B cell (primary cell): Measurements from ENCODE around the gene PLCG1. TPM values are rescaled to one million over a fixed set of nuclear protein-coding genes. Genes with fewer than 3 reads are reported as not detected.
"Not testable (repeated sequence)": the region's sequence is repeated elsewhere in the genome, so short reads cannot be mapped to it uniquely, and the experiment has no call there.

Experiments
- ATAC-seq: fragments of 200-7000 bp; cut with Tn5 transposase; one replicate; pipeline ENCODE4 v1.10.0; 2021; ENCODE audit warnings: low read depth, mild to moderate bottlenecking, moderate number of reproducible peaks, moderate library complexity
- CTCF ChIA-PET: fragments of 350-600 bp; sonication (Branson Sonifier 250); formaldehyde crosslinking; loops from one replicate; lab custom pipeline; 2021; ENCODE audit warnings: antibody characterized with exemption, inconsistent platforms; lab: Charles Lee
- POLR2A ChIA-PET: fragments of 350-600 bp; sonication (Branson Sonifier 250); formaldehyde crosslinking; loops from one replicate; lab custom pipeline; 2021; ENCODE audit warnings: antibody characterized with exemption; lab: Charles Lee
- DNase-seq: peaks from one replicate; pipeline ENCODE4 v3.0.0; 2013
- H2AFZ ChIP-seq: 2 replicates; pipeline ENCODE4 v1.6.1; 2012; ENCODE audit warnings: mild to moderate bottlenecking, low read depth, low read length; ENCODE audit not compliant: insufficient read depth, poor library complexity, severe bottlenecking
- H3K27ac ChIP-seq, 2 donors: 1 replicate in 1 of 2; 2 replicates in 1 of 2; pipeline ENCODE4 v1.5.1; 2012 to 2013; ENCODE audit warnings: low read length in 2 of 2, mild to moderate bottlenecking in 2 of 2, moderate library complexity in 1 of 2
- H3K27me3 ChIP-seq, 4 experiments: fragments of 200-600 bp in 1 of 4; sonication (generic) in 1 of 4; replicated peaks in 1 of 4; 1 replicate in 2 of 4; 2 replicates in 2 of 4; pipeline versions ENCODE4 v1.6.1 to v1.7.0; 2013 to 2016; ENCODE audit warnings: low read length in 3 of 4, mild to moderate bottlenecking in 2 of 4, mixed read lengths in 1 of 4, moderate library complexity in 1 of 4; ENCODE audit not compliant: insufficient read depth in 4 of 4, control insufficient read depth in 3 of 4; ENCODE audit errors: control extremely low read depth in 1 of 4
- H3K36me3 ChIP-seq, 2 experiments: replicated peaks in 1 of 2; 1 replicate in 1 of 2; 2 replicates in 1 of 2; pipeline versions ENCODE4 v1.6.1 to v1.7.1; 2013; ENCODE audit warnings: low read length in 1 of 2; ENCODE audit not compliant: insufficient read depth in 2 of 2, control insufficient read depth in 1 of 2; ENCODE audit errors: control extremely low read depth in 1 of 2, extremely low read depth in 1 of 2
- H3K4me1 ChIP-seq, 2 donors: fragments of 200-600 bp in 1 of 2; sonication (generic) in 1 of 2; 1 replicate in 1 of 2; 2 replicates in 1 of 2; pipeline versions ENCODE4 v1.5.1 to v1.6.1; 2013 to 2017; ENCODE audit warnings: low read length in 2 of 2; ENCODE audit not compliant: control insufficient read depth in 2 of 2, insufficient read depth in 2 of 2
- H3K4me2 ChIP-seq: replicated peaks from 2 replicates; pipeline ENCODE3; 2012; ENCODE audit warnings: mild to moderate bottlenecking, low read depth, low read length; ENCODE audit not compliant: poor library complexity, severe bottlenecking
- H3K4me3 ChIP-seq, 5 experiments: fragments of 200-600 bp in 1 of 5; sonication (generic) in 1 of 5; 1 replicate in 3 of 5; 2 replicates in 2 of 5; pipeline versions ENCODE4 v1.5.1 to v1.7.0; 2011 to 2016; ENCODE audit warnings: low read length in 4 of 5, mild to moderate bottlenecking in 4 of 5, low read depth in 2 of 5, control low read depth in 1 of 5, moderate library complexity in 1 of 5; ENCODE audit not compliant: insufficient read depth in 1 of 5; ENCODE audit errors: control extremely low read depth in 1 of 5, extremely low read depth in 1 of 5
- H3K79me2 ChIP-seq: fragments of 200-600 bp; sonication (generic); one replicate; pipeline ENCODE4 v1.6.0; 2016; ENCODE audit warnings: low read length; ENCODE audit not compliant: control insufficient read depth, insufficient read depth
- H3K9ac ChIP-seq: fragments of 200-600 bp; sonication (generic); 2 replicates; pipeline ENCODE4 v1.6.1; 2017; ENCODE audit warnings: mild to moderate bottlenecking, low read length, moderate library complexity
- H3K9me3 ChIP-seq, 3 donors: one replicate each; pipeline versions ENCODE4 v1.6.1 to v1.7.1; 2013; ENCODE audit warnings: low read length in 2 of 3; ENCODE audit not compliant: control insufficient read depth in 2 of 3, insufficient read depth in 1 of 3; ENCODE audit errors: control extremely low read depth in 1 of 3
- H4K20me1 ChIP-seq: 2 replicates; pipeline ENCODE4 v1.6.0; 2012; ENCODE audit warnings: mild to moderate bottlenecking, low read length; ENCODE audit not compliant: insufficient read depth, control insufficient read depth, poor library complexity, severe bottlenecking
- H3K27ac Mint-ChIP-seq: one replicate; pipeline ENCODE4 v1.8.0; 2021; ENCODE audit warnings: mixed read lengths
- H3K27me3 Mint-ChIP-seq: one replicate; pipeline ENCODE4 v1.8.0; 2021; ENCODE audit warnings: mixed read lengths
- H3K4me1 Mint-ChIP-seq: one replicate; pipeline ENCODE4 v1.8.0; 2021; ENCODE audit warnings: mixed read lengths
- H3K4me3 Mint-ChIP-seq: one replicate; pipeline ENCODE4 v1.8.0; 2021; ENCODE audit warnings: mixed read lengths
- H3K9me3 Mint-ChIP-seq: one replicate; pipeline ENCODE4 v1.8.0; 2022; ENCODE audit warnings: mixed read lengths; ENCODE audit not compliant: insufficient read depth
- EZH2 ChIP-seq: IDR thresholded peaks from 2 replicates; pipeline ENCODE4 v1.6.1; 2012; ENCODE audit warnings: borderline replicate concordance, low read depth, mild to moderate bottlenecking, moderate library complexity, low read length; ENCODE audit not compliant: insufficient read depth, poor library complexity, severe bottlenecking
- WGBS: methylation state at CpG from one replicate; pipeline ENCODE4 v1.1.5; 2013; ENCODE audit warnings: missing lambda C conversion rate; ENCODE audit not compliant: insufficient coverage; 5-methylcytosine and 5-hydroxymethylcytosine counted together
- intact Hi-C: fragments of 100-400 bp; cut with micrococcal nuclease; formaldehyde crosslinking; loops from one replicate; pipeline ENCODE4 v1.10.0; 2022
- polyA plus RNA-seq: library from polyadenylated mRNA; depleted of rRNA; stranded (reverse); fragments of >200 nt; gene quantifications from 2 replicates; pipeline ENCODE4 v1.2.3, GENCODE V29; 2012
- total RNA-seq, 2 donors: library from RNA; stranded (reverse); fragments of 120-200 nt in 1 of 2; gene quantifications; 1 replicate in 1 of 2; 2 replicates in 1 of 2; pipeline versions ENCODE4 v1.2.3 to v1.2.4, GENCODE V29; 2013 to 2022
- TF ChIP-seq, protein P1 (sequence below): fragments of 200-600 bp; IDR thresholded peaks from one replicate; pipeline ENCODE4 v1.8.0; 2022; ENCODE audit warnings: antibody characterized with exemption, mild to moderate bottlenecking

PLCG1 gene
- total and polyA plus RNA-seq, 2 donors (not counting 1 experiment from before 2014, with no cell fraction given), result 98.7 to 101 TPM

DNA sequence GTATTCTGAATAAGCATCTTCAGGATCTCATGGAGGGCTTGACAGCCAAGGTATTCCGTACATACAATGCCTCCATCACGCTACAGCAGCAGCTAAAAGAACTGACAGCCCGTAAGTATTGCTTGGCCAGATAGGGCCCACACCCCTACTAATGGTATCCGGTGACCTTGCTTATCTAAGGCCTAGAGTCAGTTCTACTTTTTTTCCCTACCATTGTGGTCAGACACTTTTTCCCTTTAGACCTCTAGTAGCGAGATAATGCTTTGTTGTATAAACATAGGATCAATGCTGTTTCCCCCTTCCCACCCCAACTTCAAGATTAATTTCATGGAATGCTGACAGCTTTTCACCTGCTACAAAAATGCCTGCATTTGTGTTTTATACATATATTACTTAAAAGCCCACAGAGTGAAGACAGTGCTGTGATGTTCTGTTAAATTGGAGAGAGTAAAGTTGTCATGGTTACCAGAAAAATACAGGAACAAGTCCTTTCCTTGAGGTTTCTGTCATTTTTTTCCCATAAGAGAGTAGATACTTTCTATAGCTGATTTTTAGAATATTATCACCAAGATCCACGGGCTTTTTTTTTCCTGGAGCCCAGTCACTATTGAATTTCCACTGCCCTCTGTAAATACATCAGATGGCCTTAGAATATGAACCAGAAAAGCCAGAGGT is 20.9 kb upstream of the PLCG1 start:
- ChIA-PET CTCF (interaction anchor here (0.5 kb wide), 1 partner anchor 16 kb away, joined by 3 read pairs; no protein-coding TSS in a partner anchor), POLR2A (no interaction called here)
- Histone ChIP-seq H3K79me2 (no peaks in the 10 kb centered on the region), H3K4me1 (no peaks in the 10 kb centered on the region), H3K9me3 (no peaks in the 10 kb centered on the region), H3K27me3 (no peaks in the 10 kb centered on the region), H4K20me1 (no peaks in the 10 kb centered on the region), H2AFZ (no peak overlapping the region), H3K9ac (no peak overlapping the region), H3K36me3 (peaks cover 7 to 80% of the 10 kb centered on the region in 2 experiments), H3K4me2 (no peak overlapping the region), H3K4me3 (no peak overlapping the region), H3K27ac (no peak overlapping the region)
- intact Hi-C loops, result no loop called here
- Mint-ChIP-seq H3K27ac (no peak overlapping the region), H3K27me3 (no peaks in the 10 kb centered on the region), H3K9me3 (no peaks in the 10 kb centered on the region), H3K4me3 (no peak overlapping the region), H3K4me1 (peaks cover 9% of the 10 kb centered on the region)
- no peak for ATAC-seq
- DNase-seq, result no peak
- WGBS, result 96% methylated on average over 4 of the region's 6 CpGs
- no peak for TF ChIP-seq EZH2
- TF ChIP-seq, protein P1, sequence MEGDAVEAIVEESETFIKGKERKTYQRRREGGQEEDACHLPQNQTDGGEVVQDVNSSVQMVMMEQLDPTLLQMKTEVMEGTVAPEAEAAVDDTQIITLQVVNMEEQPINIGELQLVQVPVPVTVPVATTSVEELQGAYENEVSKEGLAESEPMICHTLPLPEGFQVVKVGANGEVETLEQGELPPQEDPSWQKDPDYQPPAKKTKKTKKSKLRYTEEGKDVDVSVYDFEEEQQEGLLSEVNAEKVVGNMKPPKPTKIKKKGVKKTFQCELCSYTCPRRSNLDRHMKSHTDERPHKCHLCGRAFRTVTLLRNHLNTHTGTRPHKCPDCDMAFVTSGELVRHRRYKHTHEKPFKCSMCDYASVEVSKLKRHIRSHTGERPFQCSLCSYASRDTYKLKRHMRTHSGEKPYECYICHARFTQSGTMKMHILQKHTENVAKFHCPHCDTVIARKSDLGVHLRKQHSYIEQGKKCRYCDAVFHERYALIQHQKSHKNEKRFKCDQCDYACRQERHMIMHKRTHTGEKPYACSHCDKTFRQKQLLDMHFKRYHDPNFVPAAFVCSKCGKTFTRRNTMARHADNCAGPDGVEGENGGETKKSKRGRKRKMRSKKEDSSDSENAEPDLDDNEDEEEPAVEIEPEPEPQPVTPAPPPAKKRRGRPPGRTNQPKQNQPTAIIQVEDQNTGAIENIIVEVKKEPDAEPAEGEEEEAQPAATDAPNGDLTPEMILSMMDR, result no peak

DNA sequence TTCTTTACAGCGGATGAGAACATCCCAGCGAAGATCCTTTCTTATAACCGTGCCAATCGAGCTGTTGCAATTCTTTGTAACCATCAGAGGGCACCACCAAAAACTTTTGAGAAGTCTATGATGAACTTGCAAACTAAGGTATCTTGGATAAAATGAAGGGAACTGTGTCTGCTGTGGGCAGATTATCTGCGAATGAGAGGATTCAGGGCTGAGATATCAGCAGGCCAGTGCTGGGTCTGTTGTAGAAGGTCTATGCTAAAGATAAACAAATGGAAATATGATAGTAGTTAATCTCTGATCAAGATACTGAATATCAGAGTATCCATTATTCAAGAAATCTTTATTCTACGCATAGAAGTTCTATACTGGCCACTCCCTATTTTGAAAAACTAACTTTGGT is 19.2 kb upstream of the PLCG1 start:
- H3K27me3 ChIP-seq, H3K9ac ChIP-seq, POLR2A ChIA-PET, H3K4me1 ChIP-seq, H3K27me3 Mint-ChIP-seq, H3K4me3 ChIP-seq, H4K20me1 ChIP-seq, intact Hi-C loops, ATAC-seq, H3K4me1 Mint-ChIP-seq, H3K4me3 Mint-ChIP-seq, H3K9me3 ChIP-seq, DNase-seq, H3K79me2 ChIP-seq, H2AFZ ChIP-seq, H3K4me2 ChIP-seq, H3K9me3 Mint-ChIP-seq, H3K27ac ChIP-seq, H3K27ac Mint-ChIP-seq: not testable (repeated sequence)
- CTCF ChIA-PET, result interaction anchor here (1.2 kb wide), 1 partner anchor 155 kb away, joined by 3 read pairs; no protein-coding TSS in a partner anchor
- H3K36me3 ChIP-seq, result peaks cover 12 to 88% of the 10 kb centered on the region in 2 experiments
- 100% methylated on average over 1 of the region's 6 CpGs for WGBS
